ENCODE data around the gene GTF2A1. TPM values are rescaled to one million over a fixed set of nuclear protein-coding genes. Genes with fewer than 3 reads are reported as not detected.
A peak's percentile ranks its signal among the peaks of the same experiment; 100 is the strongest.

Gene GTF2A1
- total RNA-seq, 1 experiment from 2014 or later: 35.0 TPM

- H3K27ac Mint-ChIP-seq (ENCODE audit: low read depth, unreplicated experiment): no peak overlapping the region
- POLR2A ChIA-PET: no interaction called here
- no peaks in the 10 kb centered on the region for H3K27me3 Mint-ChIP-seq (ENCODE audit: insufficient read depth, unreplicated experiment)
Observed at GRCh38 chr14:81143793-81144192, 77.0 kb downstream of the GTF2A1 start.

DNA sequence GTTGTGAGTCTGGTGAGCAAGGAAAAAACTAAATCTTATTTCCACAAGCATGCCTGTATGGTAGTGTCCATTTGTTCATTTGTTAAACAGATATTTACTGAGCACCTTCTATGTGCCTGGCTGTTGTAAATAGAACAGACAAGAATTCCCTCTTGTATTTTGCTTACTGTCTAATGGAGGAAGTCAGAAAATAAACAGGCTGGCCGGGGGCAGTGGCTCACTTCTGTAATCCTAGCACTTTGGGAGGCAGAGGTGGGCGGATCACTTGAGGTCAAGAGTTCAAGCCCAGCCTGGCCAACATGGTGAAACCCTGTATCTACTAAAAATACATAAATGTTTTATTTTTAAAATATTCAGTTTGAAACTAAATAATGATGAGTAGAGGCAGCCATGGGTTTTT lies 79.3 kb downstream of the GTF2A1 start:
- ChIA-PET POLR2A (no interaction called here), CTCF (interaction anchor here (0.6 to 2.1 kb wide), 3 partner anchors 22 to 129 kb away, joined by 4 to 8 read pairs (median 6); no protein-coding TSS in a partner anchor)
- no peak for TF ChIP-seq CTCF (IDR thresholded peaks at IDR 0.05; ENCODE audit: unreplicated experiment)
- Mint-ChIP-seq H3K9me3 (ENCODE audit: unreplicated experiment) (no peaks in the 10 kb centered on the region), H3K4me1 (ENCODE audit: insufficient read depth, unreplicated experiment) (peaks cover 11% of the 10 kb centered on the region), H3K27ac (ENCODE audit: low read depth, unreplicated experiment) (no peak overlapping the region), H3K36me3 (ENCODE audit: insufficient read depth, unreplicated experiment) (no peaks in the 10 kb centered on the region), H3K27me3 (ENCODE audit: insufficient read depth, unreplicated experiment) (no peaks in the 10 kb centered on the region), H3K4me3 (ENCODE audit: unreplicated experiment) (no peak overlapping the region)
- no peak for DNase-seq (ENCODE audit: unreplicated experiment)
- BruUV-seq (replicated peaks): no TSS peak
- intact Hi-C loops (cut with micrococcal nuclease): no loop called here

More at GRCh38 chr14:81143793-81144192, 77.0 kb downstream of the GTF2A1 start:
- Mint-ChIP-seq H3K4me1 (ENCODE audit: insufficient read depth, unreplicated experiment) (no peaks in the 10 kb centered on the region), H3K36me3 (ENCODE audit: insufficient read depth, unreplicated experiment) (no peaks in the 10 kb centered on the region), H3K4me3 (ENCODE audit: unreplicated experiment) (no peak overlapping the region), H3K9me3 (ENCODE audit: unreplicated experiment) (no peaks in the 10 kb centered on the region)
- intact Hi-C loops (cut with micrococcal nuclease): no loop called here
- CTCF ChIA-PET: no interaction called here
- no peak for TF ChIP-seq CTCF (IDR thresholded peaks at IDR 0.05; ENCODE audit: unreplicated experiment)
- no peak for DNase-seq (ENCODE audit: unreplicated experiment)
- BruUV-seq (replicated peaks): no TSS peak

DNA sequence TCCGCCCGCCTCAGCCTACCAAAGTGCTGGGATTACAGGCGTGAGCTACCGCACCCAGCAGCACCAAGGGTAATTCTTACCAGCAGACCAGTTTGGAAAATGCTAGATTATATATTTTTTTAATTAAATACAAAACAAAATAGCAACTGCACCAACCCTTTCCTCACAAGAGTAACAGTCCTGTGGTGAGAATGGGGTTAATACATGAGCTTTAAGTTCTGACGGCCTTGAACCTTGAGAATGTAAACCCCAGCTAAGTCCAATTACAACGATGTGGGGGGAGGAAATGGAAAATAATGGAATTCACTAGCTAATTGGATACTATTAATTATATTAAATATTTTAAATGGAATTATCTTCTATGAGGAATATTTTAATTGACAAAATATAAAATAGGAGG lies 82.3 kb downstream of the GTF2A1 start:
- no peaks in the 10 kb centered on the region for H3K36me3 Mint-ChIP-seq (ENCODE audit: insufficient read depth, unreplicated experiment)
- CTCF ChIA-PET: interaction anchor here (0.6 to 1.1 kb wide), 2 partner anchors 32 to 181 kb away, joined by 3 read pairs; no protein-coding TSS in a partner anchor
- no TSS peak for BruUV-seq (replicated peaks)
- H3K27me3 Mint-ChIP-seq (ENCODE audit: insufficient read depth, unreplicated experiment): no peaks in the 10 kb centered on the region
- H3K9me3 Mint-ChIP-seq (ENCODE audit: unreplicated experiment): peaks cover 4% of the 10 kb centered on the region
- peaks cover 11% of the 10 kb centered on the region for H3K4me1 Mint-ChIP-seq (ENCODE audit: insufficient read depth, unreplicated experiment)
- H3K27ac Mint-ChIP-seq (ENCODE audit: low read depth, unreplicated experiment): no peak overlapping the region
- DNase-seq (ENCODE audit: unreplicated experiment): no peak
- TF ChIP-seq CTCF (IDR thresholded peaks at IDR 0.05; ENCODE audit: unreplicated experiment): no peak
- POLR2A ChIA-PET: no interaction called here
- no peak overlapping the region for H3K4me3 Mint-ChIP-seq (ENCODE audit: unreplicated experiment)
- intact Hi-C loops (cut with micrococcal nuclease): no loop called here

DNA sequence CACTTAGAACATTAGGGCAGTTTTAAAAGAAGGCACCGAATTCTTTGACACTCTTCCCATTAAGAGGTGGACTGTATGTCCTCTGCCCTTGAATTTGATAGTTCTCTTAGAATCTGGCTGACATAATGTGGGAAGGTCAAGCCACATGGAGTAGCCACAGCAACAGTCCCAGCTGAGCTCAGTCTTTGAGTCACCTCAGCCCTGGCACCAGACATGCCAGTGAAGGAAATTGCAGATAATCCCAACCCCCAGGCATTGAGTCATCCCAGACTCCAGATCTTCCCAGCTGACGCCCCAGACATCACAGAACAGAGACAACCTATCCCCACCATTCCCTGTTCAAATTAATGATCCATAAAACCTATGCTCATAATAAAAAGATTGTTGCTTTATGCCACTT lies 83.4 kb downstream of the GTF2A1 start:
- peak; percentile 81 for DNase-seq (ENCODE audit: unreplicated experiment)
- Mint-ChIP-seq H3K9me3 (ENCODE audit: unreplicated experiment) (peaks cover 4% of the 10 kb centered on the region), H3K4me3 (ENCODE audit: unreplicated experiment) (no peak overlapping the region), H3K27me3 (ENCODE audit: insufficient read depth, unreplicated experiment) (no peaks in the 10 kb centered on the region), H3K27ac (ENCODE audit: low read depth, unreplicated experiment) (no peak overlapping the region), H3K4me1 (ENCODE audit: insufficient read depth, unreplicated experiment) (peaks cover 11% of the 10 kb centered on the region), H3K36me3 (ENCODE audit: insufficient read depth, unreplicated experiment) (no peaks in the 10 kb centered on the region)
- CTCF ChIA-PET: interaction anchor here (0.9 to 2.1 kb wide), 3 partner anchors 21 to 140 kb away, joined by 3 to 10 read pairs (median 6); no protein-coding TSS in a partner anchor
- intact Hi-C loops (cut with micrococcal nuclease): no loop called here
- POLR2A ChIA-PET: interaction anchor here (1.2 kb wide), 1 partner anchor 33 kb away, joined by 3 read pairs; no protein-coding TSS in a partner anchor
- no peak for TF ChIP-seq CTCF (IDR thresholded peaks at IDR 0.05; ENCODE audit: unreplicated experiment)
- no TSS peak for BruUV-seq (replicated peaks)
